Fibroblast of lung (primary cell): ENCODE results near the gene KCNMA1.

Source experiments
- EZH2 ChIP-seq: IDR thresholded peaks from 2 replicates; pipeline ENCODE4 v1.5.1; 2012; ENCODE audit warnings: low read length, control low read depth, mild to moderate bottlenecking; ENCODE audit errors: missing control alignments
- TF ChIP-seq, protein P1 (sequence below), 2 donors: IDR thresholded peaks in 1 of 2; conservative IDR thresholded peaks in 1 of 2; 1 replicate in 1 of 2; 2 replicates in 1 of 2; pipeline ENCODE4 v1.5.1; 2011 to 2012; ENCODE audit warnings: low read length in 2 of 2, control low read depth in 1 of 2, inconsistent platforms in 1 of 2, low read depth in 1 of 2, mild to moderate bottlenecking in 1 of 2

DNA sequence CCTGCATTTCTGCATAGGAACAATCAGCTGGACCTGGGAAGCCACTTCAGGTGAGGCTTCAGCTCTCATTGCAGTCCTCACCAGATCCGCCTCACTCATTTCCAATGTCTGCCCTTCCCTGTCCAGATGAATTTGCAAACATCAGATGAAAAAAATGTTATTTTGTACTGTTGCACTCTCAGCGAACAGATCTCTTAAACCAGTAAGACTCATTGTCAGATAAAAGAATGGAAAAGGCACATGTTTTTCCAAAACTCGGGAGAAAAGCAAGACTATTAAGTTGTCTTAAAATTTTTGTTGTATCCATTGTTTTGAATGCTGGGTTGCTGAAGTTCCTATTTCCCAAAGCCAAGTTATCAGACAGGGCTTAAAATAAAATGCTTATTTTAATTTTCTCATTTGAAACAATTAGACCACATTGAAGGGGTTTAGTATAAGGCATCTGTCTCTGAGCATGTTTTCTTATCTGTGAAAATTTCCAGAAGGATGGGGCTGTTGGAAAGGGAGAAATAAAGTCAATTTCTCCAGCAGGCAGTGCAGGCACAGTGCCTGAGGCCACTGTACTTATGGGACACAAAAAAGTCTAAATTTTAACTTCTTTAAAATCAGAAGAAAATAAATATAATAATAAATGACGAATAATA lies 396.8 kb downstream of the KCNMA1 start:
- TF ChIP-seq, protein P1, sequence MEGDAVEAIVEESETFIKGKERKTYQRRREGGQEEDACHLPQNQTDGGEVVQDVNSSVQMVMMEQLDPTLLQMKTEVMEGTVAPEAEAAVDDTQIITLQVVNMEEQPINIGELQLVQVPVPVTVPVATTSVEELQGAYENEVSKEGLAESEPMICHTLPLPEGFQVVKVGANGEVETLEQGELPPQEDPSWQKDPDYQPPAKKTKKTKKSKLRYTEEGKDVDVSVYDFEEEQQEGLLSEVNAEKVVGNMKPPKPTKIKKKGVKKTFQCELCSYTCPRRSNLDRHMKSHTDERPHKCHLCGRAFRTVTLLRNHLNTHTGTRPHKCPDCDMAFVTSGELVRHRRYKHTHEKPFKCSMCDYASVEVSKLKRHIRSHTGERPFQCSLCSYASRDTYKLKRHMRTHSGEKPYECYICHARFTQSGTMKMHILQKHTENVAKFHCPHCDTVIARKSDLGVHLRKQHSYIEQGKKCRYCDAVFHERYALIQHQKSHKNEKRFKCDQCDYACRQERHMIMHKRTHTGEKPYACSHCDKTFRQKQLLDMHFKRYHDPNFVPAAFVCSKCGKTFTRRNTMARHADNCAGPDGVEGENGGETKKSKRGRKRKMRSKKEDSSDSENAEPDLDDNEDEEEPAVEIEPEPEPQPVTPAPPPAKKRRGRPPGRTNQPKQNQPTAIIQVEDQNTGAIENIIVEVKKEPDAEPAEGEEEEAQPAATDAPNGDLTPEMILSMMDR (conservative IDR thresholded peaks at IDR 0.05 in 1 of 2, IDR thresholded peaks at IDR 0.05 in 1 of 2; ENCODE audit: low read depth in 1 of 2, low read length in 2 of 2) = no peak
- TF ChIP-seq EZH2 = no peak
